Parathyroid adenoma (tissue), 2 donors: ENCODE measurements around the gene TXNRD3.

Source experiments
- H2AFZ ChIP-seq: fragments of 300-600 bp; sonication (generic); one replicate; pipeline ENCODE4 v1.7.0; 2017; ENCODE audit warnings: antibody characterized with exemption, mild to moderate bottlenecking
- H3K27ac ChIP-seq: fragments of 300-600 bp; sonication (generic); one replicate; pipeline ENCODE4 v1.7.0; 2017
- H3K27me3 ChIP-seq: fragments of 300-600 bp; sonication (generic); one replicate; pipeline ENCODE4 v1.7.0; 2017; ENCODE audit warnings: low read length; ENCODE audit not compliant: control insufficient read depth, insufficient read depth
- H3K36me3 ChIP-seq: fragments of 300-600 bp; sonication (generic); one replicate; pipeline ENCODE4 v1.7.0; 2017; ENCODE audit warnings: low read length; ENCODE audit not compliant: control insufficient read depth, insufficient read depth
- H3K4me1 ChIP-seq: fragments of 300-600 bp; sonication (generic); one replicate; pipeline ENCODE4 v1.7.0; 2017; ENCODE audit warnings: control low read depth
- H3K4me2 ChIP-seq: fragments of 300-600 bp; sonication (generic); one replicate; pipeline ENCODE4 v1.7.0; 2017; ENCODE audit warnings: low read length
- H3K4me3 ChIP-seq: fragments of 300-600 bp; sonication (generic); one replicate; pipeline ENCODE4 v1.7.0; 2017; ENCODE audit warnings: low read depth, low read length
- H3K79me2 ChIP-seq: fragments of 300-600 bp; sonication (generic); one replicate; pipeline ENCODE4 v1.7.0; 2017; ENCODE audit warnings: control low read depth
- H3K9ac ChIP-seq: fragments of 300-600 bp; sonication (generic); one replicate; pipeline ENCODE4 v1.7.0; 2017; ENCODE audit warnings: mild to moderate bottlenecking
- H3K9me3 ChIP-seq: fragments of 300-600 bp; sonication (generic); one replicate; pipeline ENCODE4 v1.7.0; 2017; ENCODE audit warnings: low read length; ENCODE audit not compliant: control insufficient read depth
- CTCF ChIP-seq: fragments of 300-600 bp; sonication (generic); IDR thresholded peaks from one replicate; pipeline ENCODE4 v1.7.0; 2017; ENCODE audit warnings: antibody characterized with exemption, mild to moderate bottlenecking
- donor health status: primary hyperparathyroidism.

The TXNRD3 gene

GRCh38 chr3:126612479-126613205 is 42.3 kb downstream of the TXNRD3 start:
- no peaks in the 10 kb centered on the region for H3K4me1 ChIP-seq
- H3K79me2 ChIP-seq: no peaks in the 10 kb centered on the region
- H3K4me2 ChIP-seq: no peak overlapping the region
- no peaks in the 10 kb centered on the region for H3K36me3 ChIP-seq
- no peak overlapping the region for H2AFZ ChIP-seq
- no peak overlapping the region for H3K9ac ChIP-seq
- no peak overlapping the region for H3K27ac ChIP-seq
- no peaks in the 10 kb centered on the region for H3K27me3 ChIP-seq
- H3K9me3 ChIP-seq: no peaks in the 10 kb centered on the region
- no peak for TF ChIP-seq CTCF
- H3K4me3 ChIP-seq: no peak overlapping the region

GRCh38 chr3:126609909-126610308 is 45.0 kb downstream of the TXNRD3 start:
- no peak overlapping the region for H3K27ac ChIP-seq
- H3K4me3 ChIP-seq: no peak overlapping the region
- no peaks in the 10 kb centered on the region for H3K9me3 ChIP-seq
- no peak overlapping the region for H3K9ac ChIP-seq
- no peaks in the 10 kb centered on the region for H3K27me3 ChIP-seq
- no peaks in the 10 kb centered on the region for H3K79me2 ChIP-seq
- no peaks in the 10 kb centered on the region for H3K36me3 ChIP-seq
- no peaks in the 10 kb centered on the region for H3K4me1 ChIP-seq
- no peak overlapping the region for H2AFZ ChIP-seq
- no peak overlapping the region for H3K4me2 ChIP-seq
- TF ChIP-seq CTCF: no peak

- Histone ChIP-seq H3K4me3 (no peak overlapping the region), H3K36me3 (no peaks in the 10 kb centered on the region), H3K4me1 (no peaks in the 10 kb centered on the region), H3K79me2 (no peaks in the 10 kb centered on the region), H3K27ac (no peak overlapping the region), H3K27me3 (no peaks in the 10 kb centered on the region), H3K9me3 (no peaks in the 10 kb centered on the region), H3K4me2 (no peak overlapping the region), H3K9ac (no peak overlapping the region), H2AFZ (no peak overlapping the region)
- no peak for TF ChIP-seq CTCF
These were observed 47.6 kb downstream of the TXNRD3 start for GRCh38 chr3:126607214-126607908.

- H3K27ac ChIP-seq: no peak overlapping the region
- H3K4me3 ChIP-seq: no peak overlapping the region
- no peaks in the 10 kb centered on the region for H3K27me3 ChIP-seq
- no peaks in the 10 kb centered on the region for H3K79me2 ChIP-seq
- TF ChIP-seq CTCF: no peak
- no peak overlapping the region for H3K4me2 ChIP-seq
- H3K36me3 ChIP-seq: no peaks in the 10 kb centered on the region
- no peaks in the 10 kb centered on the region for H3K4me1 ChIP-seq
- H3K9ac ChIP-seq: no peak overlapping the region
- H3K9me3 ChIP-seq: no peaks in the 10 kb centered on the region
- H2AFZ ChIP-seq: no peak overlapping the region
These were observed 48.9 kb downstream of the TXNRD3 start for GRCh38 chr3:126606001-126606400.
